Measurements from ENCODE around the gene ACTR3C.

- TF ChIP-seq MYB (IDR thresholded peaks at IDR 0.05; ENCODE audit: borderline replicate concordance, low read depth, low read length) (no peak), SP1 (IDR thresholded peaks at IDR 0.05; ENCODE audit: low read depth, low read length) (no peak), RFX5 (IDR thresholded peaks at IDR 0.05; ENCODE audit: low read depth, low read length) (no peak), BCL11A (IDR thresholded peaks at IDR 0.05; ENCODE audit: low read depth, low read length) (no peak)
Measured at GRCh38 chr7:150313870-150314269, 9.5 kb downstream of the ACTR3C start.
